Measurements from ENCODE around the gene PDS5A.
"Not testable (repeated sequence)": the region's sequence is repeated elsewhere in the genome, so short reads cannot be mapped to it uniquely, and the experiment has no call there.

Gene PDS5A

DNA sequence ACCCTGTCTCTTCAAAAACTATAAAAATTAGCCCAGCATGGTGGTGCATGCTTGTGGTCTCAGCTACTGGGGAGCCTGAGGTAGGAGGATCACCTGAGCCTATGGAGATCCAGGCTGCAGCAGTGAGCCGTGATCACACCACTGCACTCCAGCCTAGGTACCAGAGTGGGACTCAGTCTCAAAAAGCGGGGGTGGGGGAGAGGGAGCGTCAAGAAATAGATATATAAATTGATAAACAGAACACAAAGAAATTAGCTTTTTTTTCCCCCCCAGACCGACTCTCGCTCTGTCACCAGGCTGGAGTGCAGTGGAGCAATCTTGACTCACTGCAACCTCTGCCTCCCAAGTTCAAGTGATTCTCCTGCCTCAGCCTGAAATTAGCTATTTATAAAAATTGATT is 14.1 kb downstream of the PDS5A start:
- no peak for DNase-seq

DNA sequence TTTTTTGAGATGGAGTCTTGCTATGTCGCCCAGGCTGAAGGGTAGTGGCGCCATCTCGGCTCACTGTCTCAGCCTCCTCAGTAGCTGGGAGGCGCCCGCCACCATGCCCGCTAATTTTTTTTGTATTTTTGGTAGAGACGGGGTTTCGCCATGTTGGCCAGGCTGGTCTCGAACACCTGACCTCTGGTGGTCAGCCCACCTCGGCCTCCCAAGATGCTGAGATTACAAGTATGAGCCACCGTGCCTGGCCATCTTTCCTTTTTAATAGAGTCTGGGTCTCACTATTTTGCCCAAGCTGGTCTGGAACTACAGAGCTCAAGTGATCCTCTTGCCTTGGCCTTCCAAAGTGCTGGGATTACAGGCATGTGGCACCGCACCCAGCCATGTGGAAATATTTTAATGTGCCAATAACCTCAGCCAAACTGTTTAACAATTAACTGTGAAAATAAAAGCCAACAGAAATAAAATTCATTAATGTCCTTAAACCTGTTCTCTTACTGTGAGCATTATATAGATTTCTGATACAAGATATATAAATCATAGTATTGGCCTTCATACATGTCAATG is 16.3 kb downstream of the PDS5A start:
- no peak for DNase-seq

DNA sequence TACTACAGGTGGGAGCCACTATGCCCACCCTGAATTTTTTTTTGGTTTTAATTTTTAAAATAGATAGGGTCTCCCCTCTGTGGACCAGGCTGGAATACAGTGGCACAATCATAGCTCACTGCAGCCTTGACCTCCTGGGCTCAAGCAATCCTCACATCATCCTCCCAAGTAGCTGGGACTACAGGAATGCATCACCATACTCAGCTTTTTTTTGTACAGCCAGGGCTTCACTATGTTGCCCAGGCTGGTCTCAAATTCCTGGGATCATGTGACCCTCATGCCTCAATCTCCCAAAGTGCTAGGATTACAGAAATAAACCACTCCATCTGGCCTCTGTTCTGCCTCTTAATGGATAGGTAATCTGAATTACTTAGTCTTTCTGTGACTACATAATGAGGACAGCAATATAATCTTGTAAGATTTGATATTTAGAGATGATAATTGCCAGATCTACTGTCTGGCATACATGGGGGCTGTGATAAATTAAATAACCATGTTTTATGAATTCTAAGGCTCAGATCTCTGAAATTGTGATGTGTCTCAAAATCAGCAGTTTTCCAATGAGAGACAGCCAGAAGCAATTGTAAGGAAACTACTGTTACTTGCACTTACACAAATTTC is 26.7 kb downstream of the PDS5A start:
- DNase-seq, result no peak

DNA sequence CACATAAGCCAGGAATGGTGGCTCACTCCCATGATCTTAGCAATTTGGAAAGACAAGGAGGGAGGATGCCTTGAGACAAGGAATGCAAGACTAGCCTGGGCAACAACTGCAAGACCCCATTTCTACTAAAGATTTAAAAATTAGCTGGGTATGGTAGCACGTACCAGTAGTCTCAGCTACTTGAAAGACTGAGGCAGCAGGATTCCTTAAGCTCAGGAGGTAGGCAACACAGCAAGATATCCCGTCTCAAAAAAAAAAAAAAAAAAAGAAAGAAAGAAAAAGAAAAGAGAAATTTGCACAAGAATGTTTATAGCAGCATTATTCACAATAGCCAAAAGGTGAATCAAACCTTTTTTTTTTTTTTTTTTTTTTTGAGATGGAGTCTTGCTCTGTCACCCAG is 29.7 kb downstream of the PDS5A start:
- DNase-seq, result no peak

DNA sequence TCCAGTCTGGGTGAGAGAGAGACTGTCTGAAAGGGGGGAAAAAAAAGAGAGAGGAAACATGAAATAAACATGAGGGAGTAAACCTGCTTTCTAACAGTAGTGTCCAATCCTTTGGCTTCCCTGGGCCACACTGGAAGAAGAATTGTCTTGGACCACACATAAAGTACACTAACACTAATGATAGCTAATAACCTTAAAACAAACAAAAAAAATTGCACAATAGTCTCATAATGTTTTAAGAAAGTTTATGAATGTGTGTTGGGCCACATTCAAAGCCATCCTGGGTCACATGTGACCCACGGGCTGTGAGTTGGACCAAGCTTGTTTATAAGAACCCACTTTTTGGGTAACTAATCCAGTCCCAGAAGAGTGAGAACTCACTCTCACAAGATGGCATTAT is 30.3 kb downstream of the PDS5A start:
- no peak for DNase-seq

DNA sequence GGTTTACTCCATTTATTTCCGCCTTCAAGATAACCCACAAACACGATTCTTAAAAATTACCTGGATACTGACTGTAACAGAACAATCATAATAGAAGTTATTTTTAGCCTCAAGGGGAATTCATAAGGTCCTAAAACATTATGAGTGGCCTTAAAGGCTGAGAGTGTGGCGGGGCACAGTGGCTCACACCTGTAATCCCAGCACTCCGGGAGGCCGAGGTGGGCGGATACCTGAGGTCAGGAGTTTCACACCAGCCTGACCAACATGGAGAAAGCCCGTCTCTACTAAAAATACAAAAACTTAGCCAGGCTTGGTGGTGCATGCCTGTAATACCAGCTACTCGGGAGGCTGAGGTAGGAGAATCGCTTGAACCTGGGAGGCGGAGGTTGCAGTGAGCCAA is 33.5 kb downstream of the PDS5A start:
- DNase-seq, result not testable (repeated sequence)

DNA sequence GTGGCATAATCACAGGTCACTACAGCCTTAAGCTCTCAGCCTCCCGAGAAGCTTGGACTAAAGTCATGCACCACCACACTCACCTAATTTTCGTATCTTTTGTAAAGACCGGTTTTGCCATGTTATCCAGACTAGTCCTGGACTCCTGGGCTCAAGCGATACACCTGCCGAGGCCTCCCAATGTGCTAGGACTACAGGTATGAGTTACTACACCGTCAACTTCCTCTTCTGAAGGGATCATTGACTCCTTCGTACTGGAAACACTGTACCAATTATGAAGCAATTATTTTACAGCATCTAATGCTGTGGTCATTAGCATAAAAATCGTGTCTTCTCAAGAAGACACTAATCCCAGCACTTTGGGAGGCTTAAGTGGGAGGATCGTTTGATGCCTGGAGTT is 35.2 kb downstream of the PDS5A start:
- no peak for DNase-seq

DNA sequence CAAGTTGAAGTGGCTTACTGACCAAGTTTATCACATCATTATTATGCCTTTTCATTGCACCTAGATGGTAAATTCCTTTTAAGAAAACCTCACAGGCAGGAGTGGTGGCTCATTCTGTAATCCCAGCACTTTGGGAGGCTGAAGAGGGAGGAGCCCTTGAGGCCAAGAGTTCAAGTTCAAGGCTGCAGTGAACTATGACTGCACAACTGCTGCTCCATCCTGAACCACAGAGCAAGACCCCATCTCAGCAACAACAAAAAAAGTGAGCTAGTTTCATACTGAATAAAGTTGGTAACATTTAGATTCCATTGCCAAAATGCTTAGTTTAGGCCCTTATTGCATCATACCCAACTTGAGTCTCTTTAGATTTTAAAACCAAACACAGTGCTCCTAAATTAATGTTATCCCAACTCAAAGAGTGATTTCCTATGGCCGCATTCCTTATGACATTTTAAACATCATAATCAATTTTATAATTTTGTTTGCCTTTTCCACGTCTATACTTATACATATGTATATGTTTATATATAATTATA is 36.0 kb downstream of the PDS5A start:
- DNase-seq, result no peak

DNA sequence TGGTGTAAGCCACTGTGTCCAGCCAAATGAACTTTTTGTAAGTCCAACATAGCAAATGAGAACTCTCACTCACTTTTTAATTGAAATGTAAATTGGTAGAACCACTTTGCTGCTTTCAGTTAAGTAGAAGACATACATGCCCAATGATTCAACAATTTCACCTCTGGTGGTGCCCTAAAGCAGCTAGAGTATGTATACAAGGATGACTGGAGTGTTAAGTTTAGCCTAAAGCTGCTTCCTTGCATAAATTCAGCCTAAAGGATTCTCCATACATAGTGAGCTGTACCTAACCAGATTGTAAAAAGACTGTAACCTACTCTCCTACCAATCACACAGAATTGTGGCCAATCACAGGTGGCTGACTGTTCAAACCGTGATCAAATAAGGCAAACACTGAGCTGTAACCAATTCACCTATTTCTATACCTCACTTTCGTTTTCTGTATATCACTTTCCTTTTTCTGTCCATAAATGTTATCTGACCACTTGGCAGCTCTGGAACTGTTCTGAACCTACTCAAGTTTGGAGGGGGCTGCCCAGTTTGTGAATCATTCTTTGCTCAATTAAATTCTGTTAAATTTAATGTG is 39.9 kb downstream of the PDS5A start:
- DNase-seq, result no peak

DNA sequence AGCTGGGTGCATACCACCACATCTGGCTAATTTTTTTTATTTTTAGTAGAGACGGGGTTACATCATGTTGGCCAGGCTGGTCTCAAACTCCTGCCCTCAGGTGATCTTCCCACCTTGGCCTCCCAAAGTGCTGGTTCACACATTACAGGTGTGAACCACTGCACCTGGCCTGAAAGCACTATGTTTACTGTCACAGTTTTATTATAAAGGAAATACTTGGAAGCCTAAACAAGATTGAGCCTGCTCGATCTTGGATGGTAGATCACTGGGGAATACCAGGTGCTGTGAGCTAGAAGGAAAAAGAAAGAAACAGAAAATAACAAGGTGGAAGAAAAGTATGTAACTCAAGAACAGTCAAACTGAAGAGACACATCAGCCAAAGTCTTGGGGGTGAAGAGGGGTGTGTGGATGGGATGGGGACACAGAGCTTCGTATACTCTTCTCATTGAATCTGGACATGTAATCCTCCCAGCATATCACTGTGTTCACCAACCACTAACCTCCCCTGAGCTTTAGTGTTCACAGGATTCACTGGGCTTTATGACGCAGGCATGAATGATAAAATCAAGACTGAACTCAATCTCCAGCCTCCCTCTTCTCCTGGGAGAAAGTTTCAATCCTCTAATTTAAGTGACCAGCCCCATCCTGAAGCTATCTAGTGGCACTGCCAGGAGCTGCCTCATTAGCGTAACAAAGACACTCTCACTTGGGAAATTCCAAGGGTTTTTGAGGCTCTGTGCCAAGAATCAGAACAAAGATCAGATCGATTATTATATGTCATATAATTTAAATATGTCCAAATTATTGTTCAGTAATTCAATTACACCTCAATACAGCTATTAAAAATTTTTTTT is 40.9 kb downstream of the PDS5A start:
- DNase-seq, result no peak

DNA sequence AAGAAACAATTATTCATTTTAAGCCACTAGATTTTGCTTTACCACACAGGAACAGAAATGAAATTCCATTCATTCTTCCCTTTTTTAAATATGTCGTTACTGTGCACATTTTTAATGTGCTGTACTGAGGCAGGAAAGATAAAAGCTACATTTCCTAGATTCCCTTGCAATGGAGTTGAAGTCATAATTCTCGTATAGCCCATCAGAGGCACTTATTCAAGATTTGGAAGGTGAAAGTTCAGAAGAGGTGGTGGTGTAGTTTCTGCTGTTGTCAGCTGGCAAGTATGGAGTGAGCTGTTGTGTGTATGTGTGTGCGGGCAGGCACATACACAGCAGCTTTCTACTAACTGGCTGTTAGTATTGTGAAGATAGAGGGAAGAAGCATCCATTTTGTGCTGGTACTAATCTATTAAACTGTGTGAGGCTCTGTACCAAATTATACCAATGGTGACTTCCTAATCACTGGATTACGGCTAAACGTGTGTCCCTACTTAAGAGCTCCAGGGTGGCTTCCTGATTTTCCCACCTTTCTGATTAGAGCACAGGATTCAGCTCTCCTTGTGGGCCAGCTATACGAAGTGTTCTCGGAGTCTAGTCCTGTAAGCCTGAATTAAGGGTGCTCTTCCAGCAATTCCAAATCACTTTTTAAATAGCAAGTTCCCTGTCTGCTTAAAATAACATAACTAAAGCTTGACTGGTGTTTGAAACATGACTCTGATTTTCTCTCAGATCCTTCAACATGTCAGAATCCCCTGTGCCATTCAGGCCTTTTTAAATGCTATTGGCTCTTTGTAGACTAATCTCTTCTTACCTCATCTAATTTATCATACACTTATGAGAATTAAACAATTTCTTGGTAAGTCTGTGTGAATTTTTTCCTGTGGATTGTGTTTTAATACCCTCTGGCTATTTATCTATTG is 43.8 kb downstream of the PDS5A start:
- DNase-seq, result peak; percentile 63

DNA sequence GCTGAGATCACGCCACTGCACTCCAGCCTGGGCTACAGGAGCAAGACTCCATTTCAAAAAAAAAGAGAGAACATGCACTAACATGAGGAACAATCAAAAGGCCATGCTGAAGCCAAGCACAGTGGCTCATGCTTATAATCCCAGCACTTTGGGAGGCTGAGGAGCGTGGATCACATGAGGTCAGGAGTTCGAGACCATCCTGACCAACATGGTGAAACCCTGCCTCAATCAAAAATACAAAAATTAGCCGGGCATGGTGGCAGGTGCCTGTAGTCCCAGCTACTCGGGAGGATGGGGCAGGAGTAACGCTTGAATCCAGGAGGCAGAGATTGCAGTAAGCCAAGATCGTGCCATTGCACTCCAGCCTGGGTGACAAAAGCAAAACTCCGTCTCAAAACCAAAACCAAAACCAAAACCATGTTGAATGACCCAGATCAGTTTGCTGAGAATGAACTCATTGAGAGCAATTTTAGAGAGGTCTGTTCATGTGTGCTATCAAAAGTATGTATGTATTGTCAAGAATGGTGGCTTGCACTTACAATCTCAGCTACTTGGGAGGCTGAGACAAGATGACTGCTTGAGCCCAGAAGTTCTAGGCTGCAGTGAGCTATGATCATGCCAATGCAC is 44.8 kb downstream of the PDS5A start:
- no peak for DNase-seq

DNA sequence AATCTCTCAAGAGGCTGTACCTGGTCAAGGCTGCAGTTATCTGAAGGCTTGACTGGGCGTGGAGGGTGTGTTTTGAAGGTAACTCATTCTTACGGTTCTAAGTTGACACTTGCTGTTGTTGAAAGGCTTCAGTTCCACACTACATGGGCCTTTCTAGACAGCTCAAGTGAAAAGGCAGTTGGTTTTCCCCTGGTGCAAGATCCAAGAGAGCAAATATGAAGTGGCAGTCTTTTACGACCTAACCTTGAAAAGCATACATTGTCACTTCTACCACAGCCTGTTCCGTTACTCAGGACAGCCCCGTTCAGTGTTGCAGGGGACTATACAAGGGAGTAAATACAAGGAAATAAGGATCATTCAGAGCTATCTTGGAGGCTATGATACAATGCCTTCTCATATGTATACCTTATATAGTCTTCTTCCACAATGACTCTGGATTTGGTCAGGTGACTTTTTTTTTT is 46.2 kb downstream of the PDS5A start:
- no peak for DNase-seq

DNA sequence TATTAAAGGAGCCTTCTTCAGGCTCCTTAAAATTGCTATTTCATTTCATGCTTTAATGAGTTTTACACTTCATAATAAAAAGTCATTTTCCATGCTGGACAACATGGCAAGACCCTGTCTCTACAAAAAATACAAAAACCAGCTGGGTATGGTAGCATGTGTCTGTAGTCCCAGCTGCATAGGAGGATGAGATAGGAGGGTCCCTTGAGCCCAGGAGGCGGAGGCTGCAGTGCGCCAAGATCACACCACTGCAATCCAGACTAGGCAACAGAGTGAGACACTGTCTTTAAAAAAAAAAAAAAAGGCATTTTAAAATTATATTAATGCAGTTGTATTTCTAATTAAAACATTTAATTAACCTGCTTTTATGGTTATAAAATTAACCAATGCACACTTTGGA is 49.2 kb downstream of the PDS5A start:
- no peak for DNase-seq

DNA sequence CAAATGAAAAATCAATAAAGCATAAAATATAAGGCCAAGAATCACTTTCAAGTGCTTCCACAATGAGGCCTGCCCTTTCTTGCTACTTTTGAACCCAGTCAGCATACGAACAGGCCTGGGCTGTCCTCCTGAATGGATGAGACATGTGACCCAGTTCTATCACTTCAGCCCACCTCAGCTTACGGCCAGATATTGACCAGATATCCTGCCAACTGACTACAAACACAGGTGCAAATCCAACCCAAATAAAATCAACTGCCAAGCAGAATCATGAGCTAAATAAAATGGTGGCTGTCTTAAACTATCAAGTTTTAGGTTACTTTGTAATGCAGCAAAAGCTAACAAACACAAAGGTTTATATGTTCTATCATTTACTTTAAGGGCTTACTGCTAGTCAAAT is 53.7 kb downstream of the PDS5A start:
- no peak for DNase-seq

DNA sequence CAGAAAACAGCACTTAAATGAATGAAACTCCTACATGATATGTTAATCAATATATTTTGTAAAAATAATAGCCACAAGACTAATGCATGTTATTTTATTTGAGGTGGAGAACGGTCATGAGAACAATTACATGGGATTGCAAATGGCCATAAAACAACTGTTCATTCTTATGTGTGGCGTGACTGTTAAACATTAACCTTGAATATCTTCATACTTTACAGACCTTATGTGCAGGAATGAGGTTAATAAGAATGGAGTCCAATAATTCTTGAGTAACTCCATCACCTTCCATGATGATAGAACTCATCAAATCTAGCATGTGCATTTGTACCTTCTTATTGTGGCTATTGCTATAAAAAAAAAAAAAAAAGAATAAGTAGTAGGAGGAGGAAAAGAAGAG is 55.3 kb downstream of the PDS5A start:
- DNase-seq, result no peak

DNA sequence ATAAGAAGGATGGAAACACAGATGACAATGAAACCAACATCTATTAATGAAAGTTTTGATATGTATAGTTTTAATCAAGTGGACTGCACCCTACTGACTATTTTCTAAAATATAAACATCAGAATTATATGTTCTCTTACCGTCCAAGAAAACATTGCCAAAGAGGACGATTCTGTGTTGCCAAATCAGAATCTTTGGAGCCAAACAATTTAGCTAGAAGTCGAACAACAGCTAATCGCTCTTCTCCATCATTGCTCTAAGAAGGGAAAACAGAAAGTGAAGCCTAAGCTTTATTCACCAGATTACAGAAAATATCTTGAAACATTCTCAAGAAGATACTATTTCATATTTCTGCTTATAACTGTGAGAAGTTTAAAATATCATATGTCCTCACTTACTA is 64.2 kb downstream of the PDS5A start:
- no peak for DNase-seq

DNA sequence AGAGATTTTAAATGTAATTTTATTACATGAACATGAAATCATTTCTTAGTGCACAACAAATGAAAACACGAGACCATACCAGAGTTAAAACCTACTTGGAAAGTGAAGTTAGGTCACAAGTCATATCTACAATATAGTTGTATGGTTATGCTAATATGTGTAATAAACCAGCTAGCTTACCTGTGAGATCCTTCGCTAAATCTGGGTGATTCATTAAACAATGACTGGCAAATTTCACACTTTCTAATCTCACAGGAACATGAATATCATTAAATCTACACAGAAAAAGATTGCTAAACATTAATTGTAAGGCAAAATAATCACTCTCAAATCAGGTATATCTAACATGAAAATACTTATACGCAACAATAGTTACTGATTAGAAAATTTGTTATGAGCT is 67.6 kb downstream of the PDS5A start:
- no peak for DNase-seq

DNA sequence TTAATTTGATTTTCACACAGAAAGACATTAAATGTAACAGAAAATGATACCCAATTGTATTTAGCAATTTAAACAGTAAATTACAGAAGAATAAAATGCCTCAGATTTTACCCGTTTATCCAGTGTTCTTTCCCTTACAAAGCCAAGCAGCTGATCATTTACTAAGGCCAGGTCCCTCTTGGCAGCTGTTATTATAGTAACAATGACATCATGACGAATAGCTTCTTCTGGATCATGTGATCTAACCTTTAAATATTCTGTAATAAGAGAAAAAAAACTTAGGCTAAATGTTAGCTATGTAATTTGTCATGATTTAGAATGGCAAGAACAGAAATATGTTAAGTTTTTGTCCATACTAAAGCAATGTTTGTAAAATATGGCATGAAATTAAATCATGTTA is 69.4 kb downstream of the PDS5A start:
- no peak for DNase-seq

DNA sequence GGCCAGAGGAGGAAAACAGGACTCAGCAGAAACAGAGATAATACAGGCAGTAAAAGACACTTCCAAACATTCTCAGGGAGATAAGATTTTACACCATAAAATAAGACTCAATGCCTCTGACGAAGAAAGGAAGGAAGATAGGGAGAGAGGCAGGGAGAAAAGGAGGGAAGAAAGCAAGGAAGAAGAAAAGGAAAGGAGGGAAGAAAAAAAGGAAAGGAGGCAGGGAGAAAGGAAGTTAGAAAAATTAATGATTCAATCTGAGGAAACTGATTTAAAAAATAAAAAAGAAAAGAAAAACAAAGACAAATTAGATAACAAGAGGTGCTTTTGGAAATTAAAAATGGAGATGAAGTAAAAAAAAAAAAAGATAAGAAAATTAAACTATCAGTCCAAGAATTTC is 72.1 kb downstream of the PDS5A start:
- DNase-seq, result no peak

DNA sequence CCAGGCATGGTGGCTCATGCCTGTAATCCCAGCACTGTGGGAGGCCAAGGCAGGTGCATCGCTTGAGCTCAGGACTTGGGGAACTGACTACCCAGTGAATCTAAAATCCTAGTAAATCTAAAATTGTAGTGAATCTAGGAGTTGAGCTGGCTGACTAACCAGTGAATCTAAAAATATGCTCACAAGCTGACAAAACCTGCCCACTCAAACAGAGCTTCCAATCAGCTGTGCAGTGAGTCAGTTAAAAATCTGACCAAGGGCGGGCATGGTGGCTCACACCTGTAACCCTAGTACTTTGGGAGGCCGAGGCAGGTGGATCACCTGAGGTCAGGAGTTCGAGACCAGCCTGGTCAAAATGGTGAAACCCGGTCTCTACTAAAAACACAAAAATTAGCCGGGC is 72.7 kb downstream of the PDS5A start:
- not testable (repeated sequence) for DNase-seq

DNA sequence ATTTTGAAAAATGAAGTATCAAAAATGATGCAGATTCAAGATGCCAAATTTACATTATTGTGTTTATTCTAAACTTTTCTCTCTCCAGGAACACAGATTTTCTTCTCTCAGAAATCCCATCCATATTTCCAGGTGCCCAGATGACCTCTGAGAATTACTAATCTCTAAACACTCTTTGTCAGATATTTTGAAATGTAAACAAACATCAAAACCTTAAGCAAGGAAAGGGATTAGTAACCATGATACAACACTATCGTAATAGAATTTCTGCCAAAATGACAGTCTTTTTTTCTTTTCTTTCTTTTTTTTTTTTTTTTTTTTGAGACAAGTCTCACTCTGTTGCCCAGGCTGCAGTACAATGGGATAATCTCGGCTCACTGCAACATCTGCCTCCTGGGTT is 76.7 kb downstream of the PDS5A start:
- DNase-seq, result no peak

Data from fibroblast of skin of right biceps (primary cell).